ENCODE results near the gene NPPA. TPM values are rescaled to one million over a fixed set of nuclear protein-coding genes. Genes with fewer than 3 reads are reported as not detected.

The NPPA gene
- total RNA-seq, 1 experiment from 2014 or later, result not detected

GRCh38 chr1:11822091-11822490, 25.5 kb downstream of the NPPA start:
- no peak overlapping the region for H3K23ac ChIP-seq (ENCODE audit: insufficient read length, low read depth, low read length)
- Mint-ChIP-seq H3K27ac (no peak overlapping the region), H3K9me3 (no peaks in the 10 kb centered on the region)

More at GRCh38 chr1:11822091-11822490, 25.5 kb downstream of the NPPA start:
- Histone ChIP-seq H4K5ac (ENCODE audit: insufficient read length, low read depth, low read length) (no peak overlapping the region), H3K9me3 (ENCODE audit: control insufficient read depth, low read depth, low read length) (no peaks in the 10 kb centered on the region), H3K4me1 (ENCODE audit: insufficient read depth, low read length) (no peaks in the 10 kb centered on the region), H2BK15ac (ENCODE audit: low read depth, low read length) (no peak overlapping the region), H2BK12ac (ENCODE audit: insufficient read length, low read depth, low read length) (no peak overlapping the region), H3K9ac (ENCODE audit: extremely low read depth, insufficient read length, low read length) (no peak overlapping the region), H3T11ph (ENCODE audit: low read length) (no peak overlapping the region), H2BK5ac (ENCODE audit: insufficient read length, low read length) (no peak overlapping the region), H3K27ac (ENCODE audit: insufficient read length, low read depth, low read length) (no peak overlapping the region), H4K8ac (replicated peaks; ENCODE audit: insufficient read length, low read depth, low read length) (no peak overlapping the region), H4K91ac (ENCODE audit: insufficient read length, low read depth, low read length) (no peak overlapping the region), H3K4ac (ENCODE audit: low read depth, low read length) (no peak overlapping the region), H3K4me2 (ENCODE audit: insufficient read depth, insufficient read length, low read length) (no peak overlapping the region), H3K56ac (ENCODE audit: insufficient read length, low read depth, low read length) (no peak overlapping the region), H2AFZ (ENCODE audit: low read length) (no peak overlapping the region), H2BK120ac (ENCODE audit: low read depth, low read length, poor library complexity, severe bottlenecking) (no peak overlapping the region), H4K20me1 (ENCODE audit: control insufficient read depth, insufficient read depth, insufficient read length) (peaks cover 2% of the 10 kb centered on the region), H3K27me3 (ENCODE audit: insufficient read depth, low read length) (no peaks in the 10 kb centered on the region), H2AK5ac (ENCODE audit: insufficient read length, low read length) (no peak overlapping the region), H3K14ac (ENCODE audit: insufficient read depth, low read length) (no peak overlapping the region), H3K23me2 (ENCODE audit: insufficient read length, low read depth, low read length, poor library complexity, severe bottlenecking) (no peaks in the 10 kb centered on the region), H3K79me2 (ENCODE audit: insufficient read depth, low read length) (no peaks in the 10 kb centered on the region), H2BK20ac (ENCODE audit: low read depth, low read length, poor library complexity, severe bottlenecking) (no peak overlapping the region), H3K79me1 (ENCODE audit: insufficient read depth, low read depth, low read length, poor library complexity, severe bottlenecking) (peaks cover 2% of the 10 kb centered on the region), H3K18ac (ENCODE audit: insufficient read length, low read depth, low read length) (no peak overlapping the region)
- Mint-ChIP-seq H3K36me3 (ENCODE audit: insufficient read depth in 1 of 3, low read depth in 3 of 3) (peaks cover 14 to 79% (median 44%) of the 10 kb centered on the region in 3 experiments; a peak in 6 of 7 replicates), H3K4me3 (no peak overlapping the region), H3K4me1 (no peaks in the 10 kb centered on the region), H3K27me3 (ENCODE audit: low read depth) (no peaks in the 10 kb centered on the region)
- no peak for DNase-seq
- no CpG with 5 or more reads among the region's 3 CpGs for WGBS (ENCODE audit: extremely low coverage, insufficient read length, low lambda C conversion rate)
- no peak for TF ChIP-seq CTCF (conservative IDR thresholded peaks at IDR 0.05)

Measured in H9 (cell line).